Tibial artery (tissue), 4 donors: ENCODE results near the gene ARL5C.

Experiments used
- DNase-seq, 2 donors: peaks; one replicate each; pipeline ENCODE4 v3.0.0-alpha.2; 2019
- H3K27ac ChIP-seq, 2 donors: fragments of 200-600 bp; sonication (generic) in 1 of 2; 1 replicate in 1 of 2; 2 replicates in 1 of 2; pipeline ENCODE4 v1.5.1; 2018 to 2019; ENCODE audit warnings: mild to moderate bottlenecking in 1 of 2
- H3K27me3 ChIP-seq, 2 donors: fragments of 200-600 bp; sonication (generic) in 1 of 2; one replicate each; pipeline versions ENCODE4 v1.5.1 to v1.6.0; 2016 to 2019
- H3K36me3 ChIP-seq, 3 donors: fragments of 200-600 bp; sonication (generic) in 2 of 3; one replicate each; pipeline ENCODE4 v1.5.1; 2016 to 2019; ENCODE audit warnings: mild to moderate bottlenecking in 2 of 3
- H3K4me1 ChIP-seq, 4 donors: fragments of 200-600 bp; sonication (generic) in 2 of 4; 1 replicate in 3 of 4; 2 replicates in 1 of 4; pipeline ENCODE4 v1.5.1; 2016 to 2019
- H3K4me3 ChIP-seq, 2 donors: fragments of 200-600 bp; sonication (generic) in 1 of 2; 1 replicate in 1 of 2; 2 replicates in 1 of 2; pipeline ENCODE4 v1.5.1; 2018 to 2019; ENCODE audit warnings: mild to moderate bottlenecking in 2 of 2
- H3K9me3 ChIP-seq, 3 donors: fragments of 200-600 bp; sonication (generic) in 1 of 3; one replicate each; pipeline ENCODE4 v1.5.1; 2016 to 2019
- intact Hi-C: fragments of 100-400 bp; cut with DNase I; formaldehyde crosslinking; loops from one replicate; pipeline ENCODE4 v1.15.0; 2023; ENCODE audit warnings: low total_unique reads
- TF ChIP-seq, protein P1 (sequence below), 2 experiments: fragments of 200-600 bp in 1 of 2; fragments of 450-650 bp in 1 of 2; IDR thresholded peaks; one replicate each; pipeline ENCODE4 v1.5.1; 2017 to 2019; ENCODE audit warnings: antibody characterized with exemption in 2 of 2, mild to moderate bottlenecking in 1 of 2, moderate library complexity in 1 of 2

The ARL5C gene

DNA sequence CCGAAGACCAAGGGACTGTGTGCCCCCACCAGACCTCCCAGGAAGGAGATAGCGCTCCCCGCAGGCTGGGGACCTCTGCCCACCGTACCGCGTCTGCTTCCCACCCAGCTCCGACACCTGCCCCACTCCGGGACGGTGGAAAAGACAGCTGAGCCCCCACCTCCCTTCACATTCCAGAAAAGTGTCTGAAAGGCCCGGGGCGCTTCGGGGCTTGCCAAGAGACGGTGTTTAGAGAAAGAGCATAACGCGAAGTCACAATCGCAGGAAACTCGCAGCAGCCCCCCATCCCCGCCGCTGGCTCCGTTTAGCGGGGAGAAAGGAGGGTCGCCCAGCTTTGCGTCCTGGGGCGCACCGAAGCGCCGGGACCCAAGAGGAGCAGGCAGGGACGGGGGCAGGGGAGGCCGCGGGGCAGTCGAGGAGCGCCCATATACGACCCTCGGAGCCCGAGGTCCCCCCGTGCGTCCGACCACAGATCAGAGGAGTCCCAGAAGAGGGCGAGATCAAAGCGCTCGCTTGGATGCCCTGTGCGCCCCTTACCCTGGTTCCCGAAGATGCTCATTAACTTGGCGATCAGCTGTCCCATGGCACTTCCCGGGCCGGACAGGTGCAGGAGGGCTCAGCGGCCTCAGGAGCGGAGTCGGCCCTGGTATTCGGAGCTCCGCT is 652 bp downstream of the ARL5C start:
- TF ChIP-seq, protein P1, sequence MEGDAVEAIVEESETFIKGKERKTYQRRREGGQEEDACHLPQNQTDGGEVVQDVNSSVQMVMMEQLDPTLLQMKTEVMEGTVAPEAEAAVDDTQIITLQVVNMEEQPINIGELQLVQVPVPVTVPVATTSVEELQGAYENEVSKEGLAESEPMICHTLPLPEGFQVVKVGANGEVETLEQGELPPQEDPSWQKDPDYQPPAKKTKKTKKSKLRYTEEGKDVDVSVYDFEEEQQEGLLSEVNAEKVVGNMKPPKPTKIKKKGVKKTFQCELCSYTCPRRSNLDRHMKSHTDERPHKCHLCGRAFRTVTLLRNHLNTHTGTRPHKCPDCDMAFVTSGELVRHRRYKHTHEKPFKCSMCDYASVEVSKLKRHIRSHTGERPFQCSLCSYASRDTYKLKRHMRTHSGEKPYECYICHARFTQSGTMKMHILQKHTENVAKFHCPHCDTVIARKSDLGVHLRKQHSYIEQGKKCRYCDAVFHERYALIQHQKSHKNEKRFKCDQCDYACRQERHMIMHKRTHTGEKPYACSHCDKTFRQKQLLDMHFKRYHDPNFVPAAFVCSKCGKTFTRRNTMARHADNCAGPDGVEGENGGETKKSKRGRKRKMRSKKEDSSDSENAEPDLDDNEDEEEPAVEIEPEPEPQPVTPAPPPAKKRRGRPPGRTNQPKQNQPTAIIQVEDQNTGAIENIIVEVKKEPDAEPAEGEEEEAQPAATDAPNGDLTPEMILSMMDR (IDR thresholded peaks at IDR 0.05), result no peak
- no peaks in the 10 kb centered on the region for H3K9me3 ChIP-seq
- peak overlapping the region in 1 of 2 donors; percentile 16 for H3K27ac ChIP-seq
- intact Hi-C loops, result loop anchor here (10.0 kb wide), 2 partner anchors 69 to 291 kb away; partner anchors contain the start of gene LASP1
- DNase-seq, result no peak
- H3K27me3 ChIP-seq, result no peaks in the 10 kb centered on the region
- H3K4me1 ChIP-seq, result peaks cover 0 to 26% (median 13%) of the 10 kb centered on the region in 4 donors
- H3K36me3 ChIP-seq, result no peaks in the 10 kb centered on the region
- H3K4me3 ChIP-seq, result peak overlapping the region; percentile 43 to 60

DNA sequence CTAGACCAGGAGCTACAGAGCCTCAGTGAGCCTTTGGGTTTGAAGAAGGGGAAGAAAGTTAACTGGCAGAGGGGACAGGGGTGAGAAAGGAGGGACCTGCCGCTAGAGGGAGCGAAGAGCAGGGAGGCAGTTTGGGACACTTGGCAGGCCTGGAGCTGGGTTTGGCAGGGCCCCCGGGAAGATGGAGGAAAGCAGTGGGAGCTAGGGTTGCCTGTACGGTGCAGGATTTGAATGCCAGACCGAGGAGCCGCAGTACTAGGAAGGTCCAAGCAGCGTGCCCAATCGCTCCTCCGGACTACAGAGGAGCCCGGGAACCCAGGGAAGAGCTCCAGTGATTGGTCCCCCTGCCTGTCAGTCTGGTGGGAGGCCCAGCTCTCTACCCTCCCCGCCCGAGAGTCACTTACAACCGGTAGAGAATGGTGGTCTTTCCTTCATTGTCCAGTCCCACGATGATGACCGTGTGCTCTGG is 1.3 kb downstream of the ARL5C start:
- Histone ChIP-seq H3K36me3 (no peaks in the 10 kb centered on the region), H3K4me1 (peaks cover 0 to 26% (median 13%) of the 10 kb centered on the region in 4 donors), H3K4me3 (peak overlapping the region; percentile 43 to 60), H3K27ac (peak overlapping the region in 1 of 2 donors; percentile 16), H3K27me3 (no peaks in the 10 kb centered on the region), H3K9me3 (no peaks in the 10 kb centered on the region)
- DNase-seq, result peak; percentile 90 to 96
- intact Hi-C loops, result loop anchor here (10.0 kb wide), 2 partner anchors 70 to 290 kb away; partner anchors contain the start of gene LASP1
- TF ChIP-seq, protein P1 (IDR thresholded peaks at IDR 0.05), result peak; percentile 74 to 85

DNA sequence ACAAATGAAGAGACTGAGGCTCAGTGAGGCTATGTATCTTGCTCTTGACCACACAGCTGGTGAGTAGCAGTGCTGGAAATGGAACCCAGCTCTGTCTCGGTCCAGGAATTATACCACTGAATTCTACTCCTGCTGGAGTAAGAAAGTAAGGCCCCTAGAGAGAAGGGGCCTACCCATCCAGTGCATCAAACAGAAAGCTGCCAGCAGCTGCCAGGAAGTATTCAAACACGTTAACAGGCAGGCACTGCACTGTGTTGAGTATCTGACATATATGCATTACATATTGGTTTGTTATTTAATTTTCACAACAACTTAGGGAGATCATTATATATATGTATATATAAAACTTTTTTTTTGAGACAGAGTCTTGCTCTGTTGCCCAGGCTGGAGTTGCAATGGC is 4.0 kb downstream of the ARL5C start:
- H3K4me1 ChIP-seq, result peaks cover 0 to 26% (median 13%) of the 10 kb centered on the region in 4 donors
- DNase-seq, result no peak
- H3K36me3 ChIP-seq, result no peaks in the 10 kb centered on the region
- TF ChIP-seq, protein P1 (IDR thresholded peaks at IDR 0.05), result no peak
- H3K9me3 ChIP-seq, result no peaks in the 10 kb centered on the region
- H3K27me3 ChIP-seq, result no peaks in the 10 kb centered on the region
- H3K4me3 ChIP-seq, result no peak overlapping the region
- intact Hi-C loops, result loop anchor here (10.0 kb wide), 2 partner anchors 73 to 287 kb away; partner anchors contain the start of gene LASP1
- H3K27ac ChIP-seq, result no peak overlapping the region

DNA sequence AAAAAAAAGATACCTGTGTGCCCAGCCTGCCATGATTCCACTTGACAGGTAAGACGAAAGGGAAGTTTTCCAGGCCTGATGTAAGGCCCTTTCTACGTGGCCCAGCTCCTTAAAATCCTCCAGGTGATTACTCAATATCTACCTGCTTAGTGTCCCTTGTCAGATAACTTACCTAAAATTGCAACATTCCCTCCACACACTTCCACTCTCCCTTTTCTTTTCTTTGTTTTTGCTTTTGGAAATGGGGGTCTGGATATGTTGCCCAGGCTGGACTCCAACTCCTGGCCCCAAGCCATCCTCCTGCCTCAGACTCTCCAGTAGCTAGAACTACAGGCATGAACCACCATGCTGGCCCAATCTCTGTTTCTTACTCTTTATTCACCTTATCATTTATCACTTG is 7.3 kb downstream of the ARL5C start:
- Histone ChIP-seq H3K36me3 (no peaks in the 10 kb centered on the region), H3K27me3 (no peaks in the 10 kb centered on the region), H3K27ac (no peak overlapping the region), H3K9me3 (no peaks in the 10 kb centered on the region), H3K4me1 (peaks cover 0 to 7% (median 0%) of the 10 kb centered on the region in 4 donors), H3K4me3 (no peak overlapping the region)
- intact Hi-C loops, result no loop called here
- TF ChIP-seq, protein P1 (IDR thresholded peaks at IDR 0.05), result no peak
- no peak for DNase-seq

DNA sequence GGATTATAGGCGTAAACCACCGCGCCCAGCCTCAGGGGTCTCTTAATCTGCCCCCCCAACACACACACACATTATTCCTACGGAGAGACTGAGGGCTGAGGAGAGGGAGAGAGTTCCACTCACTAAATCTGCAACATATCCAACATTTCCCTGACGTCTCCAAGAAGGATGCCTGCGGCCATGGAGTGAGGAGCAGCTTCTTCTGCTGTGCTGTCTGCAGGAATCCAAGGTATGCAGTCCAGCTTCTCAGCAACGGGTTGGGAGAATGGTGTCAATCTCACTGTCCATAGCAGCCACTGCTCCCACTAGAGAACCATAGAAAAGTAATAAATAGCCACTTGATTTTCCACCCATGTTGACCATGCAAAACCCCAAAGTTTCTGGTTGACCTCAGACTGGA is 9.5 kb downstream of the ARL5C start:
- Histone ChIP-seq H3K36me3 (no peaks in the 10 kb centered on the region), H3K4me3 (no peak overlapping the region), H3K27ac (no peak overlapping the region), H3K9me3 (no peaks in the 10 kb centered on the region), H3K4me1 (peaks cover 0 to 19% (median 15%) of the 10 kb centered on the region in 4 donors), H3K27me3 (peaks cover 0 to 9% of the 10 kb centered on the region in 2 donors)
- intact Hi-C loops, result no loop called here
- TF ChIP-seq, protein P1 (IDR thresholded peaks at IDR 0.05), result no peak
- DNase-seq, result no peak
